NB4 (cell line): ENCODE measurements around the gene SLC46A2.

Source experiments
- DNase-seq: peaks from one replicate; pipeline ENCODE4 v3.0.0; 2010; ENCODE audit warnings: low read depth
- H3K4me3 ChIP-seq: one replicate; pipeline ENCODE4 v1.5.1; 2011; ENCODE audit warnings: mild to moderate bottlenecking, low read depth, low read length, moderate library complexity
- MYC ChIP-seq: IDR thresholded peaks from 2 replicates; pipeline ENCODE4 v1.6.1; 2011; ENCODE audit warnings: low read depth, low read length
- POLR2A ChIP-seq: IDR thresholded peaks from 2 replicates; pipeline ENCODE4 v1.6.1; 2011; ENCODE audit warnings: mild to moderate bottlenecking; ENCODE audit not compliant: insufficient read length; ENCODE audit errors: extremely low read depth
- TF ChIP-seq, protein P1 (sequence below): IDR thresholded peaks from one replicate; pipeline ENCODE4 v1.5.1; 2012; ENCODE audit warnings: low read depth, low read length
- TF ChIP-seq, protein P2 (sequence below): IDR thresholded peaks from 2 replicates; pipeline ENCODE4 v1.6.1; 2011; ENCODE audit warnings: low read depth, low read length

SLC46A2 gene

DNA sequence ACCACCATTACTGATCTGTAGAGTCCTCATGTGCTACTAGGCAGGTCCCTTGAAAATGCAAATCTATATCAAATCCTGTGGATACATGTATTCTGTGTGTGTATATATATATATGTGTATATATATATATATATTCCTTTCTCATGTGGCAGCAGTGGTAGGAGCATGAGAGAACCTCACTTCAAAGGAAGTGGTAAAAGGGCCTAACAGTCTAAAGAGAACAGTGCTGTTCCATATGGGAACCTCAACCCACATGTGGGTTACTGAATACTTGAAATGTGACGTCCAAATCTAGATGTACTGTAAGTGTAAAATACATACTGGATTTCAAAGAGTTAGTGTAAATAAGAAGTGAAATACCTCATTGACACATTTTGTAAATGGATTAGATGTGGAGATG lies 5.4 kb downstream of the SLC46A2 start:
- no peak for DNase-seq
- TF ChIP-seq, protein P1, sequence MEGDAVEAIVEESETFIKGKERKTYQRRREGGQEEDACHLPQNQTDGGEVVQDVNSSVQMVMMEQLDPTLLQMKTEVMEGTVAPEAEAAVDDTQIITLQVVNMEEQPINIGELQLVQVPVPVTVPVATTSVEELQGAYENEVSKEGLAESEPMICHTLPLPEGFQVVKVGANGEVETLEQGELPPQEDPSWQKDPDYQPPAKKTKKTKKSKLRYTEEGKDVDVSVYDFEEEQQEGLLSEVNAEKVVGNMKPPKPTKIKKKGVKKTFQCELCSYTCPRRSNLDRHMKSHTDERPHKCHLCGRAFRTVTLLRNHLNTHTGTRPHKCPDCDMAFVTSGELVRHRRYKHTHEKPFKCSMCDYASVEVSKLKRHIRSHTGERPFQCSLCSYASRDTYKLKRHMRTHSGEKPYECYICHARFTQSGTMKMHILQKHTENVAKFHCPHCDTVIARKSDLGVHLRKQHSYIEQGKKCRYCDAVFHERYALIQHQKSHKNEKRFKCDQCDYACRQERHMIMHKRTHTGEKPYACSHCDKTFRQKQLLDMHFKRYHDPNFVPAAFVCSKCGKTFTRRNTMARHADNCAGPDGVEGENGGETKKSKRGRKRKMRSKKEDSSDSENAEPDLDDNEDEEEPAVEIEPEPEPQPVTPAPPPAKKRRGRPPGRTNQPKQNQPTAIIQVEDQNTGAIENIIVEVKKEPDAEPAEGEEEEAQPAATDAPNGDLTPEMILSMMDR = no peak
- TF ChIP-seq POLR2A (no peak), MYC (no peak)
- TF ChIP-seq, protein P2, sequence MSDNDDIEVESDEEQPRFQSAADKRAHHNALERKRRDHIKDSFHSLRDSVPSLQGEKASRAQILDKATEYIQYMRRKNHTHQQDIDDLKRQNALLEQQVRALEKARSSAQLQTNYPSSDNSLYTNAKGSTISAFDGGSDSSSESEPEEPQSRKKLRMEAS = no peak
- H3K4me3 ChIP-seq = no peak overlapping the region

DNA sequence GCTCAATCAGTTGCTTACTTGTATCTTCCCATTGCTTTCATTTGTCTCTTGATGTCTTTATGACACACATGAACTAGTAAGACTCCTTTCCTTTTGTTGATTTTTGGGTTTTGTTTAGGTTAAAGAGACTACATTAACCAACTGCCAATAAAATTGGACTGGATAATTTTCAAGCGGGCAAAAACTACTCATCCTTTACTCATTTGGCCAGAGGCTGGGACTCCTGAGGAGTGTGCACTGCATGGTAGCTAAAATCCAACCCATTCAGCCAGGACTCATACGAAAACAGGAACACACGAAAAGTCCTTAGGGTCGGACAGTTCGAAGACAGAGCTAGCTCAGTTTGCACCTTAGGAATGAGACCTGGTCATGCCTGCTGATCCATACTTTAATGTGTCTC lies 6.0 kb downstream of the SLC46A2 start:
- no peak overlapping the region for H3K4me3 ChIP-seq
- DNase-seq = no peak
- TF ChIP-seq, protein P1 = no peak
- TF ChIP-seq, protein P2 = no peak
- no peak for TF ChIP-seq MYC
- TF ChIP-seq POLR2A = no peak

DNA sequence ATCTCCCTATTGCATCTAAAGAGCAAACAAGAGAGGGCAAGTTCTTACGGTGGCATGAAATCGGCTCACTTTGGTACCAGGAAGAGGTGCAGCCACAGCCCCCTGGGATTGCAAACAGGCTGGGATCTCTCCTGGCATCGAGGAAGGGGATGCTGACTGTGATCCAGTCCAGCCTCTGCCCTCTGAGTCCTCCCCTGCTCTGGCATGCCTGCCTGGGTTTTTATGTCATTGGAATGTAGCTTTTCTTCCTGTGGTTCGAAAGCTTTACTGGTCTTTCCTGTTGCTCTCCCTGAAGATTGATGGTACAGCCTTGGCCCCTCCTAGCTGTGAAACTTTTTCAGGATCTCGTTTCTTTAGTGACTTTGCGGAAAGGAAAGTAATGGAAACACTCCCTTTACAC lies 6.6 kb downstream of the SLC46A2 start:
- no peak overlapping the region for H3K4me3 ChIP-seq
- TF ChIP-seq, protein P2 = no peak
- TF ChIP-seq POLR2A = no peak
- TF ChIP-seq, protein P1 = no peak
- TF ChIP-seq MYC = no peak
- no peak for DNase-seq

DNA sequence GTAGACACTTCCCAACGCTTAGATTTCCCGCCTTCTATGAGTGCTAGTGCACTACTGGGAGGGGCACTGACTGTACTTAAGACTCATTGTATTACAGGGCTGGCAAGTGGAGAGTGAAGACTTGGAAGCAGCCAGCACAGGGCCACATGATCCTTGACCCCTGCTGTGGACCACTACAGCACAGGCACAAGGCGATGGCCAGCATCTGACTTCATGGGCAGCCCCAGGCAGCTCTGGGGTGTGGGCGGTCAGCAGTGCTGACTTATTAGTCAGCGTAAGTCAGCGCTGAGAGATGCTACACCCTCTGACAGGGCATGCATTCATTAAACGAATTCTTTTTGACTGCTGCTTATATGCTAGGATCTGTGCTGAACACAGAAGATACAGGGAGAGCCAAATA lies 9.3 kb downstream of the SLC46A2 start:
- TF ChIP-seq MYC (no peak), POLR2A (no peak)
- TF ChIP-seq, protein P1 = no peak
- DNase-seq = no peak
- no peak overlapping the region for H3K4me3 ChIP-seq

DNA sequence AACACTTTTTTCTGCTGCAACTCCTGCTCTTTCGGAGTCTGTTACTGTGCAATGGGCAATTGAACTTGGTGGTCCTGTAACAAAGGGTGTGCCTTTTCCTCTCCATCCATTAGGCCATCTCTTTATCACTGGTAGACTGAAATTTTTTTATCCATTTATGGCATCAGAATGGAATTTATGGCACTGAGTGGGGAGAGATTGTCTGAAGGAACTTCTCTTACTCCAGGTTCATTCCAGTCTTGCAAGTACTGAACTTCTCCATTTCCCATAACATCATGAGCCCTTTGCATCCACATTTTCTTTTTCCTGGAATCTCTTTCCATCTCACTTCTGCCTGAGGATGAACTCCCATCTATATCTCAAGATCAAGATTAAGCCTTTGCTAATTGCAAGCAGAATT lies 10.0 kb downstream of the SLC46A2 start:
- DNase-seq = no peak
- H3K4me3 ChIP-seq = no peak overlapping the region
- TF ChIP-seq MYC (no peak), POLR2A (no peak)
- TF ChIP-seq, protein P2 = no peak
- TF ChIP-seq, protein P1 = no peak

DNA sequence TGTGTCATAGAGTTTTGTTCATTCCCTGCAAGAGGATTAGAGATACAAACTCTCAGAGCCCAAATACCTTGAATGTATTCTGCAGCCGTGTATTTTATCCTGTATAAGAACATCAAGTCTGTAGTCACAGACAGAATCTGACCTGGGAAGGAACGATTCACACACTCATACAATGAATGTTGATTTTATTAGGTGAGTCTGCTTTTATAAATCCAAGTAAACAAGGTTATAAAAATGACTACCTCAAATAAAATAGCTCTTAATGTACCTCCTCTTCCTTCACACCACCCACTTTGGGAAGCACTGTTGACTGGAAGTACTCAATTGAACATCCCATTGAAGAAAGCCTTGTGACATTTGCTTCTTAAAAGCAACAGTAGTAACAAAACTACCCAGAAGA lies 11.9 kb downstream of the SLC46A2 start:
- DNase-seq = no peak
- TF ChIP-seq POLR2A = no peak
- TF ChIP-seq, protein P1 = no peak
- TF ChIP-seq, protein P2 = no peak
- TF ChIP-seq MYC = no peak
- H3K4me3 ChIP-seq = no peak overlapping the region
